GM19452 (cell line): ENCODE results near the gene MYOCD.

Source experiments
- ATAC-seq: cut with Tn5 transposase; IDR thresholded peaks from one replicate; pipeline ENCODE4 v1.9.1; 2021; ENCODE audit not compliant: unreplicated experiment

The MYOCD gene

DNA sequence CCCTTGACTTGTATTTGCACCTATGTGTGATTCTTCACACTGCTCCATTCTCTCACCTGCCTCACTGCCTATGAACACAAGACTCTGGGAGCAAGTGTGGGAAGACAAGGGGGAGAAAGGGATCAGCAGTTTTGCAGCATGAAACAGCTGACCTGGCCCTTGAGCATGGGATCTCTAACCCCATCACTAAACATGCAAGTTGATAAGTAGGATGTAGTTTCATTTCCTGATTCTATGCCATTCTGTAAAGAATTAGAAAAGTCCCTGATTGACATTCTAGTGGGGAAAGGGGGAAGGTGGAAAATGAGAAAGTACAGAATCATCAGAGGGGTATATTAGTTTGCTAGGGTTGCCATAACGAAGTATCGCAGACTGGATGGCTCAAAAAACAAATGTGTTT lies 25.3 kb upstream of the MYOCD start:
- no peak for ATAC-seq

- no peak for ATAC-seq
Measured at GRCh38 chr17:12641084-12641483, 24.6 kb upstream of the MYOCD start.

DNA sequence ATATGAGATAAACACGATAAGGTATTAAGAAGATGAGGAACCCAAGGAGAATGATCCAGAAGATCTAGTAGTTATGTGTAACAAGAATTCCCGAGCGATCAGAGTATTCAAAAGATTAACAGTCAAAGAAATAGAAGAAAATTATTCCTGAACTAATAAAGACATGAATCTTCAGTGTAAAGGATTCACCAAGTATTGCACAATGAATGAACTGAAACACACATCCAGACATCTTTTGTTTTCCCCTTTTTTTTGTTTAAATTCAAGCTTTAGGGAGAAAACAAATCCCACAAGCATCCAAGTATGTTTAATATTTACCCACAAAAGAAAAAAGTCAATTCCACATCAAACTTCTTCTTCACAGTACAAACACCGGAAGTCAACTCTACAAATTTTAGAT lies 23.7 kb upstream of the MYOCD start:
- no peak for ATAC-seq

DNA sequence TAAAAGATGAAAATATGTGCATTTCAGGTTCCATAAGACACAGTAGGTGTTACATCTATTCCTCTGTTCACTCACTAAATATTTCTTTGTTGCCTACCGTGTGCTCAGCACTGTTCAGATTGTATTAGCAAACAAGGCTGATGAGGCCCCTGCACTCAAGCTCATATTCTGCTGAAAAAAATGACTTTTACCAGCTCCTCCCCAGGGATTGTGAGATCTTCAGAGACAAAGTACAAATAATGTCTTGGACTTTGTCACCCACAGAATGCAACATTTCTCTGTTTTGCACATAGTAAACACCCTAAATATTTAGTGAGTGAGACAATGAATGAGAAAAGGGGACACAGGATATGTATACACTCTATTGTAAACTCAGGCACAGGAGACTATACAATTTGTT lies 21.9 kb upstream of the MYOCD start:
- ATAC-seq: no peak

DNA sequence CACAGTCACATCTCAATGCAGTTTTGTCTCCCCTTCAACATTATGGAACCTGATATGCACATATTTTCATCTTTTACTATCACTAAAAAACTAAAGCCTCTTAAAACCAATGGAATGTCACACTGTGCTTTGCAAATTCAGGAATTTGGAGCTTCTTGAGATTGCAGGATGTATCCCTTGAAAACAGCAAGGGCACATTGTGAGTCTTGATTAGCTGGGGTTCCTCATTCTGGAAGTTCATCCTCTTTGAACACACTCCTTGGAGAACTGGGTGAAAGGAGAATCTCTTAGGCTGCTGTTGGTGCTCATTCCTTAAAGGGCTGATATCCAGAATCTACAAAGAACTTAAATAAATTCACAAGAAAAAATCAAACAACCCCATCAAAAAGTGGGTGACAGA lies 21.1 kb upstream of the MYOCD start:
- ATAC-seq: no peak

DNA sequence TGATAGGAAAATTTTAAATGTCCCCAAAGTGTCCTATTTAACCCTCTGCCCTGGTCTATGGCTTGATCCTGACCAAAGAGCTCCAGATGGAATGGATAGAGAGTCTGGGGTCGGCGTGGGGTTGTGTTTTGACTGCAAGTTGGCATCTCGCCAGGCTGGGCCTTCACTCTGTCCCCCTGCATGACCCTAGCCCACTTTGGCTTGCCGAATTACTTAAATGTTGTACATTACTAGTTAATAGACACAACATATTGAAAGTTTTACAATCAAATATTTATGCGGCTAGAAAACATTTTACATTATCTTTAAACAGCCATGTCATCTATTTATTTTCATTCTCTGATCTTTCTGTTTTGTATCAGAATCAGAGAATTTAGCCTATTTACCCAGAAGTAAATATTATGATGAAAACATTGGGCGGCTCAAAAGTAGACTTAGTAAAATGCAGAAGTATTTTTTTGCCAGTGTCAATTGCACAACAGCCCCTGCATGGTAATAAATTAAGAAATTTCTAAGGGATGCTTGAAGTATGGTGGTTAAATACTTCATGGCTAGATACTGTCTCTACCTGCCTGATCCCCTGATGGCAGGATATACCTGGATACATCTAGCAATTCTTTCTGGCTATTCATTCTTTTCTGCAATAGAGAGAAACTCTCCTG lies 18.8 kb upstream of the MYOCD start:
- no peak for ATAC-seq

GRCh38 chr17:12648498-12648897 lies 17.2 kb upstream of the MYOCD start:
- no peak for ATAC-seq

- ATAC-seq: no peak
Measured at GRCh38 chr17:12655936-12656335, 9.8 kb upstream of the MYOCD start.

DNA sequence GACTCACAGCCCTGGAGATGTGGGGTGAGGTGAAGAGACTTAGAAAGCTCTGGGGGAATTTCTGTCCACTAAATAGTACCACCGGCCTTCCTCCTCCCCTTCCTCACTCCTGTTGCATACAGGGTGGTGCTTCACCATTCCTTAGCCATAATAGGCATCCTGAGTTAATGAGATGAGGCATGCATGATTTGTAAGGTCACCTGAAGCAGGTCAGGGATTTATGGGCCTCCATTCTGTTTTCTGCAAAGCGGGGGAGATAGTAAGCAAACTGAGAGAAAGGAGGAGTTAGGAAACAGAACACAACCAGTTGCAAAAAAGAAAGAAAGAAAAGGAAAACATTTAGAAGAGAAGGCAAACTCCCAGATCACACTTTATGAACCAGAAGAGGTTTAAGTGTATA lies 9.3 kb upstream of the MYOCD start:
- no peak for ATAC-seq

- ATAC-seq: no peak
Measured at GRCh38 chr17:12659500-12659899, 6.2 kb upstream of the MYOCD start.

GRCh38 chr17:12664252-12664651 lies 1.4 kb upstream of the MYOCD start:
- ATAC-seq: no peak

- no peak for ATAC-seq
Measured at GRCh38 chr17:12664894-12665262, 812 bp upstream of the MYOCD start.

GRCh38 chr17:12666718-12667117 lies 1.0 kb downstream of the MYOCD start:
- ATAC-seq: no peak

- no peak for ATAC-seq
Measured at GRCh38 chr17:12667299-12667958, 1.7 kb downstream of the MYOCD start.

DNA sequence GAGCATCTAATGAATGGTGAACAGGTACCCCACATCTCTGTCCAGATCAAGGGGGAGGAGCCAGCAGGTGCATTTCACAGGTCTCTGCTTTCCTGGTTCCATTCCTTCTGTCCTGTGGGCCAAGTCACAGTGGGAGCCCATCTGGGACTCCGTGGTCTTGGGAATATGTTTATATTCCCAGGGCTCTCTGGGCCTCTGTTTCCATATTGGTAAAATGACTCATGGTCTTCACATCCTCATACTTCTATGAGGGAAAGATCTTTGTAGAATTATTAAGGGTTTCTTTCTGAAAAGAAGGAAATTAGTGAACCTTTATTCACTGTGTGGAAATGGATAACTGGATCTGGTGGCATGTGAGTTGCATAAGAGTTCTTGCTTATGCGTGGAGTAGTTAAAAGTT lies 6.2 kb downstream of the MYOCD start:
- ATAC-seq: no peak

- no peak for ATAC-seq
Measured at GRCh38 chr17:12672947-12673346, 7.3 kb downstream of the MYOCD start.

DNA sequence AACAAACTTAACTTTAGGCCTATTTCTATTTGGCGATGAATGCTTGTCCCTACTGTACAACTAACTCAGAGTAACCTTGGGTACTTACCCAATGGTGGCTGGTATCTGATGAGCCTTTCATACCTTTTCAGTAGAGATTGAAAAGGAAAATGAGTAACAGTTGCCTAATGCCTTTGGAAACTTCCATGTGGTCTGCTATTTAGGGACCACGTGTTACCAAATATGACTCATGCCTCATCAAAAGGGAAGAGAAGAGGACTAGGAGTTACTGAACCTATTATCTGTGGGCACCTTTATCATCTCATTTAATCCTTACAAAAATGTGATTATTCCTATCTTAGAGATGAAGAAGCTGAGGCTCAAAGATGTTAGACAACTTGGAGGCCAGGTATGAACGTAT lies 8.1 kb downstream of the MYOCD start:
- no peak for ATAC-seq

GRCh38 chr17:12680407-12680897 lies 14.8 kb downstream of the MYOCD start:
- ATAC-seq: no peak

DNA sequence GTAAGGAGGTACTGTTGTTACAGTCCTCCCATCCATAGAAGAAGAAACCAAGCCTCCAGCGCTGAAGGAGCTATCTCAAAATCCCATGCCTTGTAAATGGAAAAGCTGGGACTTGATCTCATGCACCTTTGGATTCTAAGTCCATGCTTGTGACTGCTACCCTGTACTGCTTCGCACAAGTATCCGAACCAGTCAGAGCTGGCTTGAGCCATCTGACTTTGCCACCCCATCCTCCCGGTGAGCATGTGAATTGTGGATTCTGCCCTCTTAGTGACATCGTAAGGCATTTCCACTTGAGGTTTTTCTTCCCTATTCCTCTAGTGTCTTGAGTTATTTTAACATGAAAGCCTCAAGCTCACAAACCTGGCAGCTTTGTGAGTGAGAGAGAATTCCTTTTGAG lies 15.3 kb downstream of the MYOCD start:
- no peak for ATAC-seq

GRCh38 chr17:12683299-12683698 lies 17.6 kb downstream of the MYOCD start:
- no peak for ATAC-seq

GRCh38 chr17:12686486-12686885 lies 20.8 kb downstream of the MYOCD start:
- no peak for ATAC-seq

GRCh38 chr17:12688382-12688781 lies 22.7 kb downstream of the MYOCD start:
- no peak for ATAC-seq

GRCh38 chr17:12691173-12691572 lies 25.5 kb downstream of the MYOCD start:
- no peak for ATAC-seq
